ENCODE data around the gene PLXDC2.
"Not testable (repeated sequence)": the region's sequence is repeated elsewhere in the genome, so short reads cannot be mapped to it uniquely, and the experiment has no call there.

Gene PLXDC2

DNA sequence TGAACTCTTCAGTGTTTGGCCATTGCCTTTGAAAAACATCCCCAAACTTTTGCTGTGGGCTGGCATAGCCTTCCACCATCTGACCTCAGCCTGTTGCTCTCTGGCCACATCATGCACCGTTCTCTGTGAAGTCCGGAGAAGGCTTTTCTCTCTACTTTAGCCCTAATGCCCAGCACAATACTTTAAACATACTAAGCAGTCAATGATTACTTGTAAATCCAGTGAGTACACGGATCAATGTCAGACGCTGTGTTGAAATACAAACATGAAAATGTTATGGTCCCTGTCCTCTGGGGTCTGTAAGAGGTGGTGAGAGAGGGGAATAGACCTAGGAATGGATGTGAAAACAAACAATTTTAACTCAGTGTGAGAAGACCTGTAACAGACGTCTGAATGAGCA, 297.9 kb downstream of the PLXDC2 start:
- DNase-seq (ENCODE audit: low read depth in 2 of 2): no peak

DNA sequence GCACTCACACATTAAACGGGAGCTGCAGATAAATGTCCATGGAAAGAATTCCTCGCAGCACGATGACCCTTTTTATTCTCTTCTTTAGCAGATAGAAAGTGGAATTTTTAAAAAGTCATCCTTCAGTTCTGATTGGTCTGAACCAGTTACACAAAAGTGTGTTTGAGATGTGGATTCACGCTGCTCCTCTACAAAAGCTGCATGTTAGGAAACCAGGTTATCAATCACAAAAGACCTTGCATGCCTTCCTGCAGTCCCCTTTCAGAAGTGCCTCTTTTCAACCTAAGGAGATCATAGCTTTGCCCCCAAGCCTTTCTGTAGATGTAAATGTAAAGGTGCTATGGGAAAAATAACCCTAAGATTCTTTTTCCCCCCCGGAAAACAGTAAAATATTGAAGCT, 299.7 kb downstream of the PLXDC2 start:
- DNase-seq (ENCODE audit: low read depth in 2 of 2): no peak

GRCh38 chr10:20117471-20117870, 301.2 kb downstream of the PLXDC2 start:
- DNase-seq (ENCODE audit: low read depth in 2 of 2): no peak

GRCh38 chr10:20118119-20118518, 301.9 kb downstream of the PLXDC2 start:
- no peak for DNase-seq (ENCODE audit: low read depth in 2 of 2)

GRCh38 chr10:20128811-20129210, 312.6 kb downstream of the PLXDC2 start:
- no peak for DNase-seq (ENCODE audit: low read depth in 2 of 2)

- DNase-seq (ENCODE audit: low read depth in 2 of 2): no peak
Observed at GRCh38 chr10:20132816-20133215, 316.6 kb downstream of the PLXDC2 start.

GRCh38 chr10:20133669-20134189, 317.5 kb downstream of the PLXDC2 start:
- no peak for DNase-seq (ENCODE audit: low read depth in 2 of 2)

- DNase-seq (ENCODE audit: low read depth in 2 of 2): no peak
Observed at GRCh38 chr10:20142311-20142710, 326.1 kb downstream of the PLXDC2 start.

DNA sequence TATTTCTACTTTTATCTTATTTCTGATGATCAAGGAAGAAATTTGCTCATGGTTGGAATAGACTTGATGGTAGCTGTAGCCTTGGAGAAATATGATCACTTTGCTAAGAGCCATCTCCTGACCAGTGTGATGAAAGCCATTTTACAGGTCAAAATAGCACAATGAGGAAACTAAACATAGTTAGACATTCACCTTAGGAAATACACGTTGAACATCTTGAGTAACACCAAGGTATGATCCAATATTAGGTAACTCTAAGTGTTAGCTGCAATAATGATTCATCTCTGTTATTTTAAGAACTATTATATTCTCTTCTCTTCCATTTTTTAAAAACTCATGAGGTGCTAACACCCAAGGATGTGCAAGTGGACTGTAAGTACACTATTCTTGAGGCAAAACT, 328.0 kb downstream of the PLXDC2 start:
- DNase-seq (ENCODE audit: low read depth in 2 of 2): no peak

DNA sequence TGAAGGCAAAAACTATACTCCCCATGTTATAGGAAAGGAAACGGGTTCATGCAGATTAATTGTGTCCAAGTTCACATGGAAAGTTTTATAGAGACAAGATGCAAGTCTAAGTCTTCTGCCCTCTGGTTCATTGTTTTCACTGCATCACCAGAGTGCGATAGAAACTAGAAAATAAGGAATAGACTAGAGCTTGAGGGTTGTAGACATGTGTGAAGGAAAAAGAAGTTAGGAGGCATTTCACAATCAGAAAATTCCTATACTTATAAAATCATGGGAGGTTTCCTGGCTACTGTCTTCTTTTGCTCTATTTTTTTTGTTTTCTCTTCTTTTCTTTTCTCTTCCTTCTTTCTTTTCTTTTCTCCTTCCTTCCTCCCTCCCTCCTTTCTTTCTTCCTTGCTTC, 329.8 kb downstream of the PLXDC2 start:
- no peak for DNase-seq (ENCODE audit: low read depth in 2 of 2)

GRCh38 chr10:20147684-20148083, 331.5 kb downstream of the PLXDC2 start:
- no peak for DNase-seq (ENCODE audit: low read depth in 2 of 2)

DNA sequence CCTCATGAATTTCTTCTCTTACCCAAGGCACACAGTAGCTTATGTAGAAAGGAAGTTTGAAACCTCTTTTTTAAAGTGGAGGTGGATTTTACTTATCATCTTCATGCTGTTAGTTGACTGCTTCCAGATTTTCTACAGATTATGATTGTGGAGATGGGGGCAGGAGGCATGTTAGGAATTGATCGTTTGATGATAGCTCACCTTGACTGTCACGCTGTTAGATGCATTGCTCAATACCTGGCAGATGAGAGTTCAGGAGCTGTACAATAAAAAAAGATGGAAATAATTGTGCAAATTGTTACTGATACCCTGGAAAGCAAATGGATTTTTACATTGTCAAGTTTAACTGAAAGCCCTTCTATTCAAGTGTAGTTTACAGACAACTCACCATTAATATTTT, 340.3 kb downstream of the PLXDC2 start:
- no peak for DNase-seq (ENCODE audit: low read depth in 2 of 2)

DNA sequence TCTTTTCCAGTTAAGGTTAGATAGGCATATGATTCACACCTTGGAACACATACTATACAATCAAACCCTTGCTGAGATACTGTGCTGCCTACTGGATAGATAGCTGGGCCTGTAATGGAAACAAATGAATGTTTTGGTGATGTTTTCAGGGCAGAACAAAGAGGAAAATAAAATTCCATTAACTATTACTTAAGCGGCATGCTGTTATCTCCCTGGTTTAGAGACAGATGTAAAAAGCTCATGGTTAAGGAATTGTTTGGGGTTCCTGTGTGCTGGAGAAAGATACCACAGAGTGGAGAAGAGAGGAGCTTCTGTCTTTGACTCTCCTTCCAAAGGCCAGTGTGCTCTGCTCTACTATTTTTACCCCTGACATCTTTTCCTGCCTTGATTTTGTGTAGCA, 341.1 kb downstream of the PLXDC2 start:
- no peak for DNase-seq (ENCODE audit: low read depth in 2 of 2)

- no peak for DNase-seq (ENCODE audit: low read depth in 2 of 2)
Observed at GRCh38 chr10:20158086-20158485, 341.9 kb downstream of the PLXDC2 start.

GRCh38 chr10:20162123-20162522, 345.9 kb downstream of the PLXDC2 start:
- DNase-seq (ENCODE audit: low read depth in 2 of 2): no peak

DNA sequence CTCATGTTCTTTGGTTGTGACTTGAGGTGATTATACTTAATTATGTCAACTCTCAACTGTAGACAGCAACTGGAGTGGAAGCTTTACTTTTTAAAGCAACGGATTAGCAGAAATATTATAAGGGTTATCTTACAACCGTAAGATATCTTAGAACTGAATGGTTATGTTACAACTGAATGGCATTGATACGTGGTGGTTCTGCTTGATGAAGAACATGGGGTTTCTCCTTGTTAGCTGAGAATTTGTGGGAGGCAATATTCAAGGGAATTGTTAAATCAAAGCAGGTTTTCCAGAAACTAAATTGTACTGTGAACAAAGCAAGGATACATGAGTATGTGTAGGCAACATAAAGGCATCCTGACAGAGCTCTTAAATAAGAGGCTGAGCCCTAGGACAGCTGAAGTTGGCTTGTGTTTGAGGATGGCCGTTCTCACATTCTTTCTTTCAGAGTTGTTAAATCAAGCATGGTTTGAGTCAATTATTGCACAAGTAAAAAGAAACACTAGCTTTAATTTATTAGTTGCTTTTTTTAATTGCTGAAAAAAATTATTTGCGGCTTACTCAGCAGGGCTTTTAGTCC, 350.0 kb downstream of the PLXDC2 start:
- no peak for DNase-seq (ENCODE audit: low read depth in 2 of 2)

GRCh38 chr10:20170661-20171060, 354.4 kb downstream of the PLXDC2 start:
- DNase-seq (ENCODE audit: low read depth in 2 of 2): no peak

- DNase-seq (ENCODE audit: low read depth in 2 of 2): no peak
Observed at GRCh38 chr10:20173046-20173445, 356.8 kb downstream of the PLXDC2 start.

- no peak for DNase-seq (ENCODE audit: low read depth in 2 of 2)
Observed at GRCh38 chr10:20175719-20176118, 359.5 kb downstream of the PLXDC2 start.

- DNase-seq (ENCODE audit: low read depth in 2 of 2): no peak
Observed at GRCh38 chr10:20180766-20181165, 364.5 kb downstream of the PLXDC2 start.

DNA sequence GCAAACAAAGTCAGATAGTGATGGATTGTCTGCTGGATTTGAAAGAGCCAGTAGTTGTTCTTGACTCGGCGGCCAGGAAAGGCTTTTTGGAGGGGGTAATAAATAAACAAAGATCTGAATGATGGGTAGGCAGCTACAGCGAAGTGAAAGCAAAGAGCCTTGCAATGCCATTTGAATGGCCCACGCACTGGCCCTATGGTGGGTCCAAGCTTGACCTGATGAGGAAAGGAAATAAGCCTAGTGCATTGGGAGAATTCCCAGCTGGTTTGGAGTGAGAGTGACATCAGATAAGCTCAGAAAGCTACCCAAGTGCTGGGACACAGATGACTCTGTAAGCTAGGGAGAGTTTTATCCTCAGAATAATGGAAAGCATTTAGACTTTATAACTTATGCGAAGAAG, 365.2 kb downstream of the PLXDC2 start:
- no peak for DNase-seq (ENCODE audit: low read depth in 2 of 2)

DNA sequence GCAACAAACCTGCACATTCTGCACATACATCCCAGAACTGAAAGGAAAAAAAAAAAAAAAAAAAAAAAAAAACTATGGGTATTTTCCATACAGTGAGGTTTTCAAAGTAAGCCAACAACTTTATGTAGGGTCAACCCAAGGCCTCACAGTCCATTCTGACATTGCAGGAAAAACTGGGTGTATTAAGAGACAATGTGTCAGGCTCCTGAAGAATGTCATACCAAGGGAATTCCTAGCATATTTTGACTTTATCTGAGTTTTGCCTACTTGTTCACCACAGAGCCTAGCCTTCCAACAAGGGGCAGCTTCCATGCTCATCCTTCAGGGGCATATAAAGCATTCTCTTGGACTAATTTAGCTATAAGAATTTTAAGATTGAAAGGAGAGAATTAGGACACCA, 368.9 kb downstream of the PLXDC2 start:
- no peak for DNase-seq (ENCODE audit: low read depth in 2 of 2)

GRCh38 chr10:20191392-20191791, 375.2 kb downstream of the PLXDC2 start:
- DNase-seq (ENCODE audit: low read depth in 2 of 2): not testable (repeated sequence)

- DNase-seq (ENCODE audit: low read depth in 2 of 2): no peak
Observed at GRCh38 chr10:20195076-20195475, 378.8 kb downstream of the PLXDC2 start.

All from stimulated activated CD8-positive, alpha-beta memory T cell treated with anti-CD3 and anti-CD28 coated beads, Interleukin-7, amount 100 ng/mL, for 1 hour (primary cell).